ENCODE measurements around the gene NUP62CL. TPM values are rescaled to one million over a fixed set of nuclear protein-coding genes. Genes with fewer than 3 reads are reported as not detected.

The NUP62CL gene
- total RNA-seq, 1 experiment from 2014 or later, result 0.48 TPM

DNA sequence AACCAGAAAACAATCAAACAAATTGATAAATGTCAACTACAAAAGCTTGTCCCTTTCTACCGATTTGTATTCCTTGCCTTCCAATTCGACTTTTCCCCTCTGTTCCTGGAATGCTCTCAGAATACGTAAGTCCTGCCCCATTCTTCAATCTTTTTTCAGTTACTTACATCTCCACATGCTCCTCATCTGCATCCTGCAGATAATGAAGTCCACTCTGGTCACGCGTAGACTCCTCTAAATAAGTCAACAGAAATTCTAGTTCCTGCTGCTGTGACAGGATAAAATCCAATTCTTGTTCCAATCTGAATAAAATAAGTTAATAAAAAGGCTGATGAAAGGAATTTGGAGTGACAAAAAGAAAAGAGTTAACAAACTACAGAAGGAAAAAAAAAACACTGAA is 53.2 kb downstream of the NUP62CL start:
- DNase-seq (ENCODE audit: low spot score), result no peak

DNA sequence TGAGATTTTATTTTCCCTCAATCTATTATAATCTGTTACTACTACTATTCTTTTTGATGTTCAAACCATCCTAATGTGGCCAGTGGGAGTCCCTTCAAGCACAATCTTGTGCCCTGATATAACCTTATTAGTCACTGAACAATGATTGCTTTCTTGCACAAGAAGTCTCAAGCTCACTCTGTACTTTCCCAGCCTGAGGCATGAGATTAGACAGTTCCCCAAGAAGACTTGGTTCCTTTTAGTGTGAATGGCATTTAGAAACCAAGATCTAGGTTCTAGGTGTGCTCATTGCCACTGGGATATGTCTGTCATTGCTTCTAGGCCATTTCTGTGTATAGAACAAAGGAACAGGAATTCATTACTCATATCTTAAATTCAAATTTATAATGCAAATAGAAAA is 59.6 kb downstream of the NUP62CL start:
- no peak for DNase-seq (ENCODE audit: low spot score)

DNA sequence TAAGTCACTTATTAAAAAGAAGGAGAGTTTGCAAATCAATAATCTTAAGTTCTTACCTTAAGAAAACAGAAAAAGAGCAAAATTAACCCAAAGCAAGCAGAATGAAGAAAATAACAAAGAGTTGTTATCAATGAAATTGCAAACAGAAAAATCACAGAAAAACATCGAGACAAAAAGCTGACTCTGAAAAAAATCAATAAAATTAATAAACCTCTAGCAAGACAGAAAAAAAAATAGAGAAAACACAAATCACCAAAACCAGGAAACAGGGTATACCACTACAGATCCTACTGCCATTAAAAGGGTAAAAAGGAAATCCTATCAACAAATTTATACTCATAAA is 70.3 kb downstream of the NUP62CL start:
- DNase-seq (ENCODE audit: low spot score), result no peak

DNA sequence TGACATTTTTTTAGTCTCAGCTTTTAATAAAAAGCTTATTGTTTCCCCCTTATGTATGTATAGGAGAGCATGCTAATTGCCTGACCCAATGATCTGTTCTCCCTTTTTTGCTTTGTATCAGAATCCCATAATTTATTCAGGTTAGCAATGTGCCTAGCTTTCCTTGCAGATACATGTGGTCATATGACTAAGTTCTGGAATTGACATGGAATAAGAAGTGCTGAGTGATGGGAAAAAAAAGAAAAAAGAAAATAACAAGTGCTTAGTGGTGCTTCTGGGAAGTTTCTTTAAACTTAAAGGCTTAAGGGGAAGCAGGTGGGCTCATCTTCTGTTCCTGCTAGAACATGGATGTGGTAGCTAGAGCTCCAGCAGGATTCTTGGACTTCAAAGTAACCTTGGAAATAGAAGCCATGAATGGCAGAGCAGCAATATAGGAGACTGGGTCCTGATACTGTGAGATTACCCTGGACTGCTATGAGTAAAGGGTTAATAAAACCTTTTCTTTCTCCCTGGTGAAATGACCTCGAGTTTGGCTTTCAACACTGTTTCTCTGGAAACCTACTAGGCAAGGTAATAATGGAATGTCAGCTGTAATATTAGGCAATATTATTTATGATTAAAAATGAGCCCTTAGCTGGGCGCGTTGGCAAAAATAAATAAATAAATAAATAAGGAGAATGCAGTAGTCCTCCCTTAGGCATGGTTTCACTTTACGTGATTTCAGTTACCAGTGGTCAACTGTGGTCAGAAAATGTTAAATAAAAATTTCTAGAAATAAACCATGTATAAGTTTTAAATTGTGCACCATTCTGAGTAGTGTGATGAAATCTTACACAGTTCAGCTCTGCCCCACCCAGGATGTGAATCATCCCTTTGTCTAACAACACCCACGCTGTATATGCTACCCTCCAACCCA is 70.9 kb downstream of the NUP62CL start:
- DNase-seq (ENCODE audit: low spot score), result peak; percentile 56

DNA sequence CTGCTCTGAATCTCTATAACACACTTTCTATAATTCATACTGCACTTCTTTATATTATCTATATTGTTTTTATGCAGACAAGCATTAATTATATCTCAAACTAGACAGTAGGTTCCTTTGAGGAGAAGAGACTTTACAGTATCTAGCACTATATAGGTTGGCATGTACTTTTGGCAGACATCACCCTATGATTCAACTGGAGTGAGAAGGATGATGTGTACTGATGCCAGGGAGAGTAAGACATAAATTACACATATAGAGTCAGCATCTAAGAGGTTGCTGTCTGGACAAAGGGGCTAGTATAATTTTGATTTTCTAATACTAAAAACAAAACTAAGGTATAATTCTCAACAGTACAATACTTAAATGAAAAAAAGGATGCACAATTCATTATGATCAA is 82.5 kb downstream of the NUP62CL start:
- no peak for DNase-seq (ENCODE audit: low spot score)

DNA sequence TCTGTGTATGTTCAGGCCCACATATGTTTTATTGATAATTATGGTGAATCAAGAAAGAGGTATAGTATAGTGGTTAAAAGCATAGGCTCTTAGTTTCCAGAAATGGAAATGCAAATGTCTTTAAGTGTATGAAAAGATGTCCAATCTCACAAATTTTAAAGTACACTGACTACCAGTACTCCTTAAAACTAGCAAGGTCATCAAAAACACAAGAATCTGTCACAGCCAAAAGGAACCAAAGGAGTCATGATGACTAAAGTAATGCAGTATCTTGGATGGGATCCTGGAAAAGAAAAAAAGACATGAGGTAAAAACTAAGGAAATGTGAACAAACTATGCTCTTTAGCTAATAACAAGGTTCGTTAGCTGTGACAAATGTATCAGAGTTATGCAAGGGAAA is 87.0 kb downstream of the NUP62CL start:
- no peak for DNase-seq (ENCODE audit: low spot score)

DNA sequence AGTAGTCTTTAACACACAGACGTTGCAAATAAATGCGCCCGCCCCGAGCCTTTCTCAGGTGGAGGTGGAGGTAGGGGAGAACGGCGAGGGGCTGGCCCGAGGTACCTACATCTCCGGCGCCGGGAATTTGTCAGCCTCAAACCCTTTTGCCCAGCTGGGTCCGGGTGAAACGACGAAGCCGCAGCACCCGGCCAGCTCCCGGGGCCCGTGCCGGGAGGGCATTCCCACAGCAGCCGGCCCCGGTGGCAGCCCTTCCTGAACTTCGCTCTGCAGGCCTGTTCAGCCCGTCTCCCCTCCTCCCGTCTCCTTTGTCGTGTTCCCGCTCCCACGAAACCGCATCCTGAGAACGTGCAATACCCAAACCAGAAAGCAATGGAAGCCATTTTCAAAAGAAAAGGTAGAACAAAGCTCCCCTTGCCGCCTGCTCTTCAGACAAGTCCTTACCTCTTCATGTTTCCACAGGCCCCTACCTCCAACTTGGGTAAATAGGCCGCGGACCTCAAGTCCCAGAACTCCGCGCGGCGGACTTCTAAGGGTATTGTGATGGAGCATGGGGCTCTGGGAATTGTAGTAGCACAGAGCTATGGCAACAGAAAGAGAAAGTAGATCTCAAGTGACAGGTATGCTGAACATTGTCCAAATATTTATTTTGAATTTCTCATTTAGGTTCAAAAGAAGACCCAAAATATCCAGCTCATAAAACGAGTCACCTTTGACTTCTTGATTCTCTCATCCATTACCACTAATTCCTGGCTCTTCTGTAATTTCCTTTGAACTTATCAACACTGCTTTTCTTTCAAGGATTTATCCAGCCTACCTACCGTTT is 87.7 kb downstream of the NUP62CL start, which contains the start of gene RBM41:
RBM41 (minus strand) TSS at position 501 of the 826 bp plus-strand sequence; CDS start at position 452, 49 bp downstream.
- peak; percentile 68 for DNase-seq (ENCODE audit: low spot score)

DNA sequence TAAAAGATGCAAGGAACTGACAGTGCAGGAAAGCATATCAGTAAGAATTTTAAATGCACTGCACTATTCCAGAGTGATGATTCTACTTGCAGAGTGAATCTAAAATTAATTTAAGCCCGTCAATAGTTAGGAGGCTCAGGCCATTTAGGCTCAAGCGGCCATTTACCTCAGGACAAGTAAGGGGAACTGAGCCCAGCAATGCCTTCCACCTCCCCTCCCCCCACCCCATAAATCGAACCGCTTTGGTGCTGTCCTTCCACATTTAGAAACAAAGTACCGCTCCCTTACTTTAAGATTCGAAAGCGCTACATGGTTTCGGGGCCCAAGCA is 88.3 kb downstream of the NUP62CL start:
- no peak for DNase-seq (ENCODE audit: low spot score)

DNA sequence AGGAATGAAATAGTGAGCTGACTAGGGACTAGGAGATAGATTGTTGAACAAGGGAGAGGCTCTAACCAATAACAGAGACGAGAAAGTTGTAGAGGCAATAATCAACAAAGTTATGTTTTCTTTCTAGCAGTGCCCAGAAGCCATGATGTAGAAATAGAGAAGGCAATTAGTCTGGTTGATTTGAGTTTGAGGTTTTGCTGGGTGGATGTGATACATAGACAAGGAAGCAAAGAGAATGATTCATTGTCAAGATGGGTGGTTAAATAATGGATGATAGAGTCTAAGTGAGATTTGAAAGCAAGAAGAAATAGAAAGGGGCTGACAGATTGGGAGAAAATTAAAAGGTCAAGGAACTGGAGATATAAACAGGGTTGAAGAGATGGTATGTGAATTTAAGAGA is 98.8 kb downstream of the NUP62CL start:
- DNase-seq (ENCODE audit: low spot score), result no peak

DNA sequence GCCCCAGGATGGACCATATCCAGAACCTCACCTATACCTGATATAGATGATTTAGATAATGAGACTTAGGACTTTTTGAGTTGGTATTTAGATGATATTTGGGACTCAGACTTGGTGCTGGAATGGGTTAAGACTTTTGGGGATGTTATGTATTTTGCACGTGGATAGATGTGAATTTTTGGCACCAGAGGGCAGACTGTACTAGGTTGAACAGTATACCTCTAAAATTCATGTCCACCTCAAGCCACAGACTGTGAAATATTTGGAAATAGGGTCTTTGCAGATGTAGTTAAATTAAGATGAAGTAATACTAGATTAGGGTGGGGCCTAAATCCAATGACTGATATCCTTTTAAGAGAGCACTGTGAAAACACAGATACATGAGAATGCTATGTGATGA is 103.3 kb downstream of the NUP62CL start:
- no peak for DNase-seq (ENCODE audit: low spot score)

DNA sequence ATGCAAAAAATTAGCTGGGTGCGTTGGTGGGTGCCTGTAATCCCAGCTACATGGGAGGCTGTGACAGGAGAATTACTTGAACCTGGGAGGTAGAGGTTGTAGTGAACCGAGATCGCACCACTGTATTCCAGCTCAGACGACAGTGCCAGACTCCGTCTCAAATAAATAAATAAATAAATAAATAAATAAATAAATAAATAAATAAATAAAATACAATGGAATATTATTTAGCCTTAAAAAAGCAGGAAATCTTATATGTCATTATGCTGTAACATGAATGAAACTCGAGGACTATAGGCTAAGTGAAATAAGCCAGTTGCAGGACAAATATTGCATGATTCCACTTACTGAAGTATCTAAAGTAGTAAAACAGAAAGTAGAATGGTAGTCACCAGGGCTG is 130.1 kb downstream of the NUP62CL start:
- DNase-seq (ENCODE audit: low spot score), result no peak

Other genes with a start within 250 kb of the NUP62CL start
- 8.8 and 10.2 TPM in 2 replicates for gene MORC4, start 206.2 kb downstream of the NUP62CL start, total RNA-seq (2014; rRNA removed; shearing (Covaris generic))
- 9.7 and 10.0 TPM in 2 replicates for gene RBM41, start 87.6 kb downstream of the NUP62CL start, total RNA-seq (2014; rRNA removed; shearing (Covaris generic))
- not detected in 2 replicates for gene DNAAF6, start 178 bp upstream of the NUP62CL start, total RNA-seq (2014; rRNA removed; shearing (Covaris generic))
- gene FRMPD3, start 243.2 kb upstream of the NUP62CL start, total RNA-seq (2014; rRNA removed; shearing (Covaris generic)), result 0.02 TPM in 1 of 2 replicates, not detected in the other

Data from H4 (cell line).